ENCODE data around the gene MZB1.
"Not testable (repeated sequence)": the region's sequence is repeated elsewhere in the genome, so short reads cannot be mapped to it uniquely, and the experiment has no call there.

Gene MZB1

DNA sequence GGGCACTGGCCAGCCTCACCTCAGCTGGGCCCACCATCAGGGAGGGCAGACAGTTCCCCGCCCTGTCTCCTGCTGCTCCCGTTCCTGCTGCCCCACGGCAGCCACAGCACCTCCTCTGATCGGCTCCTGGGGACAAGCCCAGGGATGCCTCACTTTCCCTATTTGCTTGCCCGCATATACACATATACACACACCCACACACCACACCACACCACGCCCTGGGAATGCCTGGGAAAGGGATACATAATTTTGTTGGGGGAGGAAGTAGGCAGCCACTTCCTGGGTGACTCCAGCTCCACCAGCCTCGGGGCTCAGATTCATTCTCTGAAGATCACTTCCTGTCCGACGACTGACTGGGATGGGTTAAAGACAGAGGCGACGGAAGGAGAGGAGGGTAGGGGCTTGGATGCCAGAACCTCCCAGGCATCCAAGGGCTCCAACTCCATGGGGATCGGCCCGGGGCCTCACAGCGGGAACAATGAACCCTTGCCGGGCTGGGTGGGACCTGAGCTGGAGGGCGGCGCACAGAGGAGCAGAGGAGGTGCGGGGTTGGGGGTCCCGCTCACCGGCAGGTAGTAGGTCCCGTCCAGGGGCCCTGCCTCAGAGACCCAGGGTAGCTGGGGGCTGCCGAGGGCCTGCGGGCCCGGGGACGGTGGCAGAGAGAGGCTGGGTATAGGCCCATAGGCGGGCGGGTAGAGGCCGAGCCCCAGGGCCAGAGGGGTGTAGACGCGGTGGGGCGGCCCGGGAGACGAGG, 2.0 kb upstream of the MZB1 start:
- no peak for DNase-seq (ENCODE audit: low read depth)

DNA sequence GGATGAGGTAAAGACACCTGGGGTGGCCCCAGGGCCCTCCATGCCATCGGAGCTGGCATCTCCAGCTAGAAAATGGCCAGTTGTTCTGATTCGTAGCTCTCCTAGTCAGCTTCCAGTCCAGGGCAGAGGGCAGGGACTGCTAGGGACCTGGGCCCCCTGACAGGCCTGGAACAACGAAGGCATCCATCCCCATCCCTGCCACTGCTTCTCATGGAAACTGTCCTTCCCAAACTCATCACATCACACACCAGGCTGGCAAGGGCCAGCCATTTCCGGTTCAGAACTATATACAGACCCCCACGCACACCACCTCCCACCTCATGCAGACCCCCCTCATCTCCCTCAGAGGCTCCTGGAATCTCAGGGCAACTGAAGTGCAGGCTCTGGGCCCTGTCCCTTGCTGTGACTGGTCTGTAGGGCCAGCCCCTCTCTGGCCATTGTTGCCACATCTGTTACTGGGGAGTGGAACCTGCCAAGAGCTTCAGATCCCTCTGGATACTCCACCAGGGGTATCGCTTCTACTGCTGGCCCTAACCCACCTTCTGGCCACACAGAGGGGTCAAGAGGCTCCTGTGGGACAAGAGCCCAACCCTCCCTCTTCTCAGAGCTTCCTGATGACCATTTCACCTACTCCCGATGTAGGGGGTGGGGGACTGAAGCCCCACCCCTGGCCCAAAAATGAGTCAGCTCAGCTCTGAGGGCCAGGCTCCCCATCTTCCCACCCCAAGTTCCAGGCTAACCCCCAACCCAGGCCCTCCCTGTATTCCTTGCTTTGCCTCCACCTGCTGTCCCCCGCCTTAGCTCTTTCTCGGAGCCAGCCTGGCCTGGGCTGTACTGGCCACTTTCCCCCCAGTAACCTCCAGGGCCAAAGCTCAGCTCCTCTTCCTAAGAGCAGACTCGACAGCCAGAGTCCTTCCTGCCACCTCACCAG, 1.2 kb upstream of the MZB1 start:
- no peak for DNase-seq (ENCODE audit: low read depth)

DNA sequence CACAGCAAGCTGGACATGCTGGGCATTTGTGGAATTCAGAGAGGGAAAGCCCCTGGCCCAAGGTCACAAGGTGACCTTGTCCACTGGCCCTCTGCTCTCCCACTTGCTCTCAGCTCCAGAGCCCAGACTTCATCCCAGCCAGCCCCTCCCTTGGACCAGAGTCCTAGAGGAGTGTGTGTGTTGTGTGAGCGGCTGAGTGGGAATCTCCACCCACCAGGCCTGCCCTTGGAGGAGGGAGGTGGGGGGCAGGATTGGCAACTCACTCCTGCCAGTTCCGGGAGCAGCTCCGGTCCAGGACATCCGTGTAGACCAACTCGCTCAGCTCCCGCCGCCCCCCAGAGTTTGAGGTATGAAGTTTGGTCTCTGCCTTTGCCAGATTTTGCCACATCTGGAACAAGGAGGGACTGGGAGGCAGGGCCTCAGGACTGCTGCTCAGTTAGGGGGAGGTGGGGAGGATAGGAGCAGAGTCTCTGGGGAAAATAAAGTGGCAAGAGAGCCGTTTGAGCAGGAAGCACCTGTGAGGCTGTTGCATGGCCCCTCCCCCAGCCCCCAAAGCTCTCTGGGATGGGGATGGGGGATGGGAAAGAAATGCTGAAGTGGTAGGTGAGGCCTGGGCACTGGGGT, 1.4 kb downstream of the MZB1 start:
- no peak for DNase-seq (ENCODE audit: low read depth)

DNA sequence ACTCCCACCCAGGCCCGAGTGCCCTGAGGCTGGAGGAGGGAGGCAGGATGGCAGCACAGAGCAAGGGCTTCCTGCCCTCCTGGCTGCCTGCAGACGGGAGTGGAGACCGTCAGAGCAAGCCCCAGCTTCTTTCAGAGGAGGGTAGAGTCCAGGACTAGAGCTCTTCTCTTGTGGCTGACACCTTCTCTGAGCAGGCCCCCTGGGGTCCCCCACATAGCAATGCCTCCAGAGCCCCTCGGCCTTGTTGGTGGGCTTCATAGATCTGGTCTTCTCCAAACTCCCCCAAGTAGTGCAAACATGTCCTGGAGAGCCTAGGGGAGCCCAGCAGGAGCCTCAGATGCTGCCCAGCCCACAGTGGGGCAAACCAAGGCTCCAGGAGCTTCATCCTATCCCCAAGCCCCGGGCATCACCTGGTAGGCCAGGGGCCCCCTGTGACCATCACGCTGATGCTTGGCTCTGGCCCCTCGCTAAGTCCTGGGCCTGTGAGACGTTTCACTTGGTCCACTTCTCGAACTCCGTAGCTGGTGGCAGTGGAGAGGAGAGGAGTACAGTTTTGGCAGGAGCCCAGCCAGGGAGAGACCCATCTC, 2.0 kb downstream of the MZB1 start:
- DNase-seq (ENCODE audit: low read depth): no peak

DNA sequence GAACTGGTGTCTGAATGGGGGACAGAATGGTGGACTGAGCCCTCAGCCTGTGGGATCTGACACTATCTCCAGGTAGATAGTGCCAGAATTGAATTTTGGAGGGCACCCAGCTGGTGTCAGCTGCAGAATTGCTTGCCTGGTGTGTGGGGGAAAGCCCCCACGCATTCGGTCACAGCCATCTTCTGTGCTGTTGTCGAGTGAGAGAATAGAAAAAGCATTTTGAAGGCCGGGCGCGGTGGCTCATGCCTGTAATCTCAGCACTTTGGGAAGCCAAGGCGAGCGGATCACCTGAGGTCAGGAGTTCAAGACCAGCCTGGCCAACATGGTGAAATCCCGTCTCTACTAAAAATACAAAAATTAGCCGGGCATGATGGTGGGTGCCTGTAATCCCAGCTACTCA, 2.8 kb downstream of the MZB1 start:
- not testable (repeated sequence) for DNase-seq (ENCODE audit: low read depth)

DNA sequence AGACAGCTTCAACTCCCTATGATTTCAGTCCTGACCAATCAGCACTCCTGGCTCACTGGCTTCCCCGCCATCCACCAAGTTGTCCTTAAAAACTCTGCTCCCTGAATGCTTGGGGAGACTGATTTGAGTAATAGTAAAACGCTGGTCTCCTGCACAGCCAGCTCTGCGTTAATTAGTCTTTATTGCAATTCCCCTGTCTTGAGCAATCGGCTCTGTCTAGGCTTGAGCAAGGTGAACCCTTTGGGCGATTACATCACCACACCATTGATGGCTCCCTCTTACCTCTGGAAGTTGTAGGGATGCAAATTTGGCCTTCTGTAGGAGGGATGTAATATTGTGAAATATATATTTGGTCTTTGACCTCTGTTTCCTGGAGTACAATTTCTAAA, 3.7 kb downstream of the MZB1 start:
- DNase-seq (ENCODE audit: low read depth): no peak

DNA sequence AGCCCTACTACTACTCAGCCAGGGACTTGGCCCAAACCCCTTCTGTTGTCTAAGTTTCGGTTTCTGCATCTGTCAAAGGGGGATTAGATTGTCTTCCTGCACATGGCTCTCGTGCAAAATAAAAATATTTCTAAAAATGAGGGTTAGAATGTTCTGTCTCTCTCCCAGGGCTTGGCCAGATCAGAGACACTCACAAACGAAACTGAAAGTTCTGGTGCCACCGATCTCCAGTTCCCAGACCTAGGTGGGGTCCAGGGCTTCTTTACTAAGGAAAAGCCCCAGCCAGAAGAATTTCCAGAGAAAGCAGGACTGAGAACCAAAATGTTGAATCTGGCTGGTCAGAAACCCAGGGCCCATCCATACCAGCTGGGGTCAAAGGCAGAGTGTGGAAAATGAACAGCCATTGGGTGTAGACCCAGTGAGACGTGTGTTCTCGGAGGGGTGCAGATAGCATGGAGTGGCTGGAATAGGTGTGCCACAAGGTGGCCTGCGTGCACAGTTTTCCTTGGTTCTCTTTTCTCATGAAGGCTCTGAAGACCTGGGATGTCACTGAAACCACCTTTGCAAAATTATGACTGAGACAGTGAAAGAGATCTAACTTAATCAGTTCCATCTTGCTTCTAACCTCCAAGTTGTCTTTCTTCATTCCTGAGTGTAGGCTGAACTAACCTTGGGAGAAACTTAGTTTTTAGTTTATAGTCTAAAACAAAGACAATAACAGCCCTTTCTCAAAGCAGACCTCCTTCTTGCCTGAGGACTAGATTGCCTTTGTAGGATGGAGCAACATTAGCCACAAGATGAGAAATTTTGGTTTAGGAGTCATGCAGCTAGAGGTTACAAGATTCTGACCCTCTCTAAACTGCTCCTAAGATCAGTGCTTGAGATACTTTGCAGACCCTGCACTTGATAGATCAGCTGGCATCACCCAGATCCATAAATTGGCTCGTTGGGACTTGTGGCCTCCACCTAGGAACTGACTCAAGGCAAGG, 4.4 kb downstream of the MZB1 start:
- no peak for DNase-seq (ENCODE audit: low read depth)

DNA sequence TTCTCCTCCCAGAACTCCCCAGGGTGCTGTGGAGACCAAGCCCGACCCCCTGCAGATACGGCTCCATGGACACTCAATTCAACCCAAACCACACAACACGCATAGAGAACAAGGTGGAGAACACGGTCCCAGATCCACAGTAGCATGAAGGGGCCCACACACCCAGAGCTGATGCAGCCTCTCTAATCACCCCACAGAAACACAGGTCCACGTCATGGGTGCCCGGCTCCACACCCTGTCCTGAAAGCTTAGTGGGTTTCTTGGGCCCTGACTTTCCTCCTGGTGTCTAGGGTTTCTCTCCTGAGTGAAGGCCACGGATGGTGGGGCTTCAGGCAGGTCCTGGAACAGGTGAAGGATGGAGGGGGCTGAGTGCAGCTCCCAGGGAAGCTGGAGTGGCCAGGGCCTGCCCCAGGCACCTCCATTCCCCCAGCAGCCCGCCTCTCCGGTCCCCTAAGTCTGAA, 5.1 kb downstream of the MZB1 start:
- no peak for DNase-seq (ENCODE audit: low read depth)

DNA sequence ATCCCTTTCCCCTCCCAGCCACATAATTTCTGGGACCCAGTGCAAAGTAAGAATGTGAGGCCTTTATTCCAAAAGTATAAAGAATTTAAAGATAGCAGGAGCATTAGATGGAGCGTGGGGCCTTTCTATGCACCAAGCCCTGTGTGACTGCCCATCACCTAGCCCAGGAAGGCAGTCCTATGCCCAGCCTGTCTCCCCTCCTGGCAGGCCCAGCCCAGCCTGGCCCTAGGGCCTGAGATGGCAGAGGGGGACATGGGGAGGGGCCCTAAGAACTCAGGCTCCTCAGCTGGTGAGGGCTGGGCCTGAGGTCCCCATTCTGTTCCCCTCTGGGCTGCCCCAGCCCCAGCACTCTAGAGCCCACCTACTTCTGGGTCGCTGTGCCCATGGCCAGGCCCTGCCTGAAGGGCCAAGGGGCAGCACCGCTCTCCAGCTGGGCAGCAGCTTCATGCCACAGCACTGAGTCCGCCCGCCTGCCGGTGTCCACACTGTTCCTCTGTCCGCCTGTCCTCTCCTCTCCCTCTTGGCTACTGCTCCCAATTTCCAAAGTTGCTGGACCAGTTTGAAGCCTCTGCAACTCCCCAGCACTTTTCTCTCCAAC, 5.6 kb downstream of the MZB1 start:
- no peak for DNase-seq (ENCODE audit: low read depth)

DNA sequence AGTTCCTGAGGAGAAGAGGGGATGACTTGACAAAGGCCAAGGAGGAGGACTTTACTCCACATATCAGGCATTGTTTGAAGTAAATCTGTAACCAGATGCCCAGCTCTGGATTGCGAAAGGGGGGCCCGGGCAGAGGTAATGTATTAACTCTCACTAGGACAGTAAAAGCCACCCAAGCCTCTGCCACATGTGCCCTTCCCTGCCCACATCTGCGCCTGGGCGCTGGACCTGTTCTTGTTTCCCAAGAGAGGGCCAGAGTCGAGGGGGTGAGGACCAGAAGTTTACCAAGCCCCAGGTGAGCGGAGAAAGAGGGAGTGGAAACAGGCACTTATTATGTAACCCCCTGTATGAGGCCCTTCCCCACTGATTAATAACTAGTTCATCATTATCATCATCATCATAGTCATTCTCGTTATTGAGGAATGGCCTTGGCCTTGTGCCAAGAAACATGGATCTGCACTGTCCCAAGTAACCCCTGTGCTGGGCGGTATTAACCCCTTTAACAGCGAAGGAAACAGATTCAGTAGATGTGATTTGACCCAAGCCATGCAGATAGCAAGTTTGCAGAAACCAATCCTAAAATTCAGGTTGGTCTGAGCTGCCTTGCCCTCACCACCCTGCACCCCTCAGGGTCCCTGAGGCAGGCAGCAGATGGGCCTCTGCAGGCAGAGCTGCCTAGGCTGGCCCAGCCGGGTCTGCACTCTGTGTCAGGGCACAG, 6.3 kb downstream of the MZB1 start, which contains the start of gene SLC23A1:
Gene SLC23A1, minus strand, starts transcription at position 23 of the 718 bp plus-strand sequence. CDS start 44 bp downstream, outside the sequence.
- DNase-seq (ENCODE audit: low read depth): no peak

DNA sequence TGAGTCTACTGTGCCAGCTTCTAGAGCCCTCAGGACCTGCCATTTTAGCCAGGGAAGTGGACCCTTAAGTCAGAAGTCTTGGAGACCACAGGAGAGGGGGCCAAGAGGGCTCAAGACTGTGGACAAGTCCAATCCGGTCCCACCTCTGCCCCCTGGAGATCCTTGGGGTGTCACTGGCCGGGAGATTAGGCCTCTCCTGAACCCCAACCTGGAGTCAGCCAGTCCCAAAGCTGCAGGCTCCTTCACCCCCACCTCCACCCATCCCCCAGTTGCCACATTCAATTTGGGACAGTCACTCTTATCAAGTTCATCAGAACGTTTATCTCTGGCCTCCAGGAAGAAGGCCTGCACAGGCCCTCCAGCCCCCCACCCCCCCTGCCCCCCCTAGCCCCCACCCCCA, 6.9 kb downstream of the MZB1 start:
- DNase-seq (ENCODE audit: low read depth): no peak

DNA sequence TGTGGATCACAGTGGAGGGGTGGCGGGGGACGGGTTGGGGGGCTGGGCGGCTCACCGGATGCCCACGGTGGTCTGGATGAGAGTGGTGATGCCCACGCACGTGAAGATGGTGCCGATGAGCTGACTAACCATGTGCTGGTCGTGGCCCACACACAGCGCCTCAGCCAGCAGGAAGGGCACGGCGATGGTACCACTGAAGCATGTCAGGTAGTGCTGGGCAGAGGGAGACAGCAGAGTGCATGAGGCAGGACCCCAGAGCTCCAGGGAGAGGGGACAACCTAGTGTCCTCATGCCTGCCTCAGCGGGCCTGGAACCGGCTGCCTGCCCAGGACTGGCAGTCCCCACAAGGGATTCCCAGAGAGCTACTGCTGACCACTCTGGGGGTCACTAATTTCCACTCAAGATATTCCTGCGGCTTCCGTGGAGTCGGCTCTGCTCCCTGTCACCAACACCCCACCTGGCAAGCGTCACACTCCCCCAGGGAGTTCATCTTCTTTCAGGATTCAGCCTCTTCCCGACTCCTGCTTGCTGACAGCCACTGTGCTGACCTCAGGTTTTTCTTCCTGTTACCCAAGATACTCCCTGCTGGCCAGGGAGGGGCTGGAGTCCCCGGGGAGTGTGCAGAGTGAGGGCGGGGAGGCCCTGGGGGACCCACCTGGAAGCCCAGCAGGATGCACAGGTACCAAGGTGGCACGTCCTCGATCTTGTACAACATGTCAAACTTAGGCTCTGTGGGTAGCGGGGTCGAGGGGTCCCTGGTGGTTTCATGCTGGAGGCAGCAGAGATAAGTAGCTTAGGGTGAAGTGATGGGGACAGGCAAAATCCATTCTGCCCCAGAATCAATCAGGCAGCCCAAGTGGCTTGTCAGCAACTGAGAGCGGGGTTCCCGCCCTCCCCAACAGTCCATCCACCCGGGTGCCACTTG, 7.6 kb downstream of the MZB1 start:
- DNase-seq (ENCODE audit: low read depth): no peak

DNA sequence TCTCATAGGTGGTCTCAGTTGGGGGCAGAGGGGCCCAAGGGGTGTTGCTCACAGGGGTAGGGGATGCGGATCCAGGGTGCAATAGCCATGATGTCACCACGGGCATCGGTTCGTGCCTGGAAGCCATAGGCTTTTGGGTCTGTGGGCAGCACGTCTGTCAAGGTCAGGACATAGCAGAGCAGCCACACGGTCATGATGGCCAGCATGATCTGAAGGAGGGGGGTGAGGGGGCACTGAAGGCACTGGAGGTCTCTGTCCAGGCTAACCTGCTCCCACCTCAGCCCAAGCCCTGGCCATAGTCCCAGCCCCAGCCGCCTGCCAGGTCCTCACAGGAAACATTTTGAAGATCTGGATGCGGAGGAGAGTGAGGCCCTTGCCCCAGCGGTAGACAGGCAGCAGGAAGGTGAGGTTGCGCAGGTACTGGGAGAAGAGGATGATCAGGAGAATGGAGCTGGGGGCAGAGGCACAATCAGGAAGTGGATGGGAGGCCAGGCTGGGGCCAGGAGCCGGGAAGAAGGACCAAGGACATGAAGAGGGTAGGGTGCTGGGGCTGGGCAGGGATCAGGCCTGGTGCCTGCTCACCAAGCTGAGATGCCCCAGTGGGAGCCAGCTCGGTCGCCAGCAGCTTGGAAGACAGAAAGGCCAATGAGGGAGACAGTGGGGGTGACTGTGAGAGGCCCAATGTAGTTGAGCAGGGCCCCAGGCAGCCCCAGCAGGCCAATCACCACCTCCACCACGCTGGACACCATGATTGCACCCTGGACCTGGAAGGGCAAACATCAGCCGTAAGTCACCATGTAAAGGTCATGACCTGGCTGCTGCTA, 9.9 kb downstream of the MZB1 start:
- DNase-seq (ENCODE audit: low read depth): no peak

DNA sequence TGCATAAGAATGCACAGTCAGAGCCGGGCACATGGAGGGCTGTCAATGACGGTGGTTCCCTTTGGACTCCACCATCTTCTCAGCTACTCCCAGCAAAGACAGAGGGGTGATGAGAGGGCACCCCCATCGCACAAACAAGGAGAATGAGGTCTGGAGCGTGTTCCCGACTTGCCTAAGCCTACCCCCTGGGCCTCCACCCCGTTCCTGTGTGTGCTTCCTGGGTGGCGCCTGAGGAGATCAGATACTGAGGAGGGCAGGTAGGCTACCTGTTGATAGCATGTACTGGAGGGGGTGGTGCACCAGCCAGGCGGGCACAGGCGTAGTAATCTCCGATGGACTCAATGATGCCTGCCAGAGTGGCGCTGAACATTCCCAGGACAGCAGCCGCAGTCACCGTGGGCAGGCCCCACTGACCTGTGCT, 10.8 kb downstream of the MZB1 start:
- no peak for DNase-seq (ENCODE audit: low read depth)

DNA sequence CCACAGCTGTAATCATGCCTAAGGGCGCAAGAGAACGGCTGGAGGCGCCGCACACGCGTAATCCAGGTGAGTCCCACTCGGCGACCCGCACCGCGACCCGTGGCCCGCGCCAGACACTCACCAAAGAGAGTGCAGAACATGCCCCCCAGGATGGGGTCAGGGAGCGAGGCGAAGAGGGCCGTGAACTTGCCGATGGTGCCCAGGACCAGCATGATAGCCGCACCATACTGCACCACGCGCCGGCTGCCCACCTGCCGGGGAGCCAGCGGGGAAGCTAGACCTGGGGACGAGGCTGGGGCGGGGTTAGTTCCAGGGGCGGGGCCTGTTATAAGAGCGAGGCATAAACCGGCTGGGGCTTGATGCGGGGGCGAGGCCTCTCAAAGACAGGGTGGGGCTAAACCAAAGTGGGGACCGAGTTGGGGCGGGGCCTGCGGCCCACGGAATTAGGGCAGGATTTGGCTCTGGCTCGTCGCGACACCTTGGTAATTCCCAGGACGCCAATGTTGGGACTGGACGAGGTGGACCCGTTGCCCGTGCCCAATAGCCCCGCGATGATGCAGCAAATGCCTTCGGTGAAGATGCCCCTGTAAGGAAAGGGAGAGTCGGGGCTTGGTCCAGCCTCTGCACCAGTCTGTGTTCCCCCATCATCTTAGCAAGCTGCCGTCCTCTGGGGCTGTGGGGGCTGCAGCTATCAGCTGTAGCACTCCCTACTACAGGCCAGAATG, 11.4 kb downstream of the MZB1 start:
- no peak for DNase-seq (ENCODE audit: low read depth)

DNA sequence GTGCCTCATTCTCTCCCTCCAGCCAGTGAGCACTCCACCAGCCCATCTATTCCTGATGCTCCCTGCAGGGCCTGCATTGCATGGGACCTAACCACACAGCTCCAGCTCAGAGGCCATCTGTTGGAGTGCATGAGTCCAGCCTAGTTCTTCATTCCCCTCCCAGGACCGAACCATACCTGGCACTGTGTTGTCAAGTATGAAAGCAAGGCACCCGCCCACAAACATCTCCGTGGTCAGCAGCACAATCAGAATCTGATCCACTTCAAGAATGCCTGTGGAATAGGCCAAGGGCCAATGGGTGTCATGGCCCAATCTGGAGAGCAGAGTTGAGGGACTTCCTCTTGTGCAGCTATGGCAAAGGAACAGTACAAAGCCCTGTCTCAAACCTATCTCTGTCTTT, 12.5 kb downstream of the MZB1 start:
- no peak for DNase-seq (ENCODE audit: low read depth)

DNA sequence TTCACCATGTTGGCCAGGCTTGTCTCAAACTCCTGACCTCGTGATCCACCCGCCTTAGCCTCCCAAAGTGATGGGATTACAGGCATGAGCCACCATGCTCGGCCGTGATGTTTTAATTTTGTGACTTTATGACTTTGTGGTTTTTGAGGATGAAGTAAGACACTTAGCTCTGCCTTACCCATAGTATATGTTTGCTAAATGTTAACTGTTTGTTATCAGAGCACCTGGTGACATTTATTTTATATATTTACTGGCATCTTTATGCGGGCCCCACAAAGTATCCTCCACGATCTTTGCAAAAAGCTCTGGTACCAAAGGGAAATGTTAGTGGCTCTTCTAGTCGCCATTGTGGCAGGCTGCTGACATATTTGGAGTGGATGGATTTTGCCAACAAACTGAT, 13.3 kb downstream of the MZB1 start:
- DNase-seq (ENCODE audit: low read depth): no peak

Data from T-helper 22 cell (primary cell).